GM12878 (cell line): ENCODE measurements around the gene MOGAT2. TPM values are rescaled to one million over a fixed set of nuclear protein-coding genes. Genes with fewer than 3 reads are reported as not detected.

ENCODE experiments used
- ATAC-seq: fragments of 200-7000 bp; cut with Tn5 transposase; 3 replicates; pipeline ENCODE4 v1.9.1; 2020; ENCODE audit warnings: mild to moderate bottlenecking, moderate library complexity
- BruUV-seq: library from RNA; stranded (reverse); fragments of 400-500 nt; replicated peaks from 2 replicates; lab custom pipeline; 2021; lab: Mats Ljungman, UMichigan
- CTCF ChIA-PET: fragments of 300-600 bp; sonication (Branson Sonifier 250); formaldehyde crosslinking; extraction: SDS; loops from one replicate; lab custom pipeline; 2021; ENCODE audit warnings: inconsistent platforms; lab: Yijun Ruan, JAX
- POLR2A ChIA-PET: fragments of 350-600 bp; formaldehyde crosslinking; extraction: SDS; loops from one replicate; lab custom pipeline; 2021; ENCODE audit warnings: inconsistent platforms; lab: Charles Lee
- RAD21 ChIA-PET: fragments of 300-600 bp; sonication (Branson Sonifier 250); formaldehyde crosslinking; loops from one replicate; lab custom pipeline; 2023; ENCODE audit warnings: antibody characterized with exemption; ENCODE audit not compliant: unreplicated experiment; lab: Charles Lee
- SMC1A ChIA-PET: fragments of 300-600 bp; sonication (Branson Sonifier 250); formaldehyde crosslinking; loops from one replicate; lab custom pipeline; 2023; ENCODE audit not compliant: unreplicated experiment, uncharacterized antibody; lab: Charles Lee
- DNase-seq: peaks from one replicate; pipeline ENCODE4 v3.0.0-alpha.2; 2011; ENCODE audit warnings: low read depth, low spot score
- FAIRE-seq: peaks from 3 replicates; lab custom pipeline; 2011; peaks lifted over from hg19 to GRCh38; lab: Jason Lieb, UNC
- H2AFZ ChIP-seq: 2 replicates; pipeline ENCODE4 v1.6.0; 2011; ENCODE audit warnings: low read depth, low read length, control low read depth; ENCODE audit not compliant: control insufficient read depth
- H3K27ac ChIP-seq: 2 replicates; pipeline ENCODE4 v1.5.1; 2011; ENCODE audit warnings: control low read depth; ENCODE audit not compliant: control insufficient read depth, insufficient read depth
- H3K27me3 ChIP-seq, 2 experiments: replicated peaks in 1 of 2; 2 replicates each; pipeline versions ENCODE4 v1.6.0 to v1.6.1; 2011; ENCODE audit warnings: low read length in 1 of 2; ENCODE audit not compliant: control insufficient read depth in 2 of 2, insufficient read depth in 2 of 2
- H3K36me3 ChIP-seq, 2 experiments: 2 replicates each; pipeline ENCODE4 v1.5.1; 2011; ENCODE audit warnings: low read length in 1 of 2; ENCODE audit not compliant: control insufficient read depth in 2 of 2, insufficient read depth in 2 of 2
- H3K4me1 ChIP-seq: 2 replicates; pipeline ENCODE4 v1.6.1; 2011; ENCODE audit warnings: mild to moderate bottlenecking, low read length, moderate library complexity, mixed read lengths; ENCODE audit not compliant: control insufficient read depth, insufficient read depth
- H3K4me2 ChIP-seq: 2 replicates; pipeline ENCODE4 v1.6.0; 2011; ENCODE audit warnings: control low read depth; ENCODE audit not compliant: control insufficient read depth, insufficient read depth
- H3K4me3 ChIP-seq: fragments of 200-600 bp; sonication (generic); 2 replicates; pipeline ENCODE4 v1.5.1; 2016
- H3K79me2 ChIP-seq: 2 replicates; pipeline ENCODE4 v1.6.0; 2011; ENCODE audit warnings: low read length; ENCODE audit not compliant: control insufficient read depth, insufficient read depth
- H3K9ac ChIP-seq: 2 replicates; pipeline ENCODE4 v1.8.0; 2011; ENCODE audit warnings: low read length, control low read depth, mixed read lengths; ENCODE audit not compliant: control insufficient read depth, insufficient read depth
- H3K9me3 ChIP-seq: replicated peaks from 3 replicates; pipeline ENCODE4 v1.5.1; 2011; ENCODE audit warnings: mild to moderate bottlenecking, low read length; ENCODE audit not compliant: control insufficient read depth, insufficient read depth
- H4K20me1 ChIP-seq: 2 replicates; pipeline ENCODE4 v1.6.0; 2011; ENCODE audit not compliant: control insufficient read depth, insufficient read depth
- BACH1 ChIP-seq: fragments of 450-650 bp; IDR thresholded peaks from 2 replicates; pipeline ENCODE4 v1.6.1; 2017; ENCODE audit warnings: mild to moderate bottlenecking, borderline replicate concordance
- HCFC1 ChIP-seq: fragments of 150-350 bp; IDR thresholded peaks from 2 replicates; pipeline ENCODE4 v1.6.1; 2014; ENCODE audit warnings: low read length
- IKZF1 ChIP-seq: fragments of 450-650 bp; conservative IDR thresholded peaks from 2 replicates; pipeline ENCODE4 v1.6.1; 2017; ENCODE audit warnings: antibody characterized with exemption, mild to moderate bottlenecking
- MEF2B ChIP-seq: fragments of 450-650 bp; IDR thresholded peaks from 2 replicates; pipeline ENCODE4 v1.6.1; 2018; ENCODE audit warnings: mild to moderate bottlenecking, moderate library complexity; ENCODE audit not compliant: partially characterized antibody, poor library complexity, severe bottlenecking
- MTA2 ChIP-seq: fragments of 450-650 bp; IDR thresholded peaks from 2 replicates; pipeline ENCODE4 v1.6.1; 2016; ENCODE audit warnings: low read depth, mild to moderate bottlenecking, moderate library complexity
- NFXL1 ChIP-seq: fragments of 450-650 bp; IDR thresholded peaks from 2 replicates; pipeline ENCODE4 v1.6.1; 2017; ENCODE audit warnings: antibody characterized with exemption, mild to moderate bottlenecking, borderline replicate concordance
- SRF ChIP-seq, 2 experiments: IDR thresholded peaks; 2 replicates each; pipeline ENCODE4 v1.6.1; 2011; ENCODE audit warnings: low read depth in 2 of 2, low read length in 2 of 2, mild to moderate bottlenecking in 1 of 2, moderate library complexity in 1 of 2
- TBL1XR1 ChIP-seq: IDR thresholded peaks from 2 replicates; pipeline ENCODE4 v1.6.1; 2012; ENCODE audit warnings: low read depth, low read length, improper control_type of control experiment
- WGBS: methylation state at CpG from one replicate; pipeline ENCODE4 v1.1.6; 2016; ENCODE audit warnings: low lambda C conversion rate; ENCODE audit not compliant: insufficient replicate concordance, insufficient coverage; ENCODE audit errors: missing lambda C conversion rate; 5-methylcytosine and 5-hydroxymethylcytosine counted together
- in situ Hi-C: fragments of 300-500 bp; cut with MboI; formaldehyde crosslinking; loops from 9 replicates; pipeline ENCODE4 v1.14.3; 2018; ENCODE audit warnings: mixed read lengths
- intact Hi-C: fragments of 100-400 bp; cut with micrococcal nuclease; formaldehyde crosslinking; loops from one replicate; pipeline ENCODE4 v1.14.2; 2022; ENCODE audit not compliant: unreplicated experiment
- polyA plus RNA-seq, 11 experiments: library from polyadenylated mRNA; depleted of rRNA in 4 of 11; unstranded in 6 of 11; stranded (reverse) in 5 of 11; fragments of >200 nt; fragmentation: Nextera tagmentation in 4 of 11; fragmentation: Illumina TruSeq in 1 of 11; extraction: Ambion mirVana in 4 of 11; extraction: Trizol in 1 of 11; gene quantifications; 1 replicate in 1 of 11; 2 replicates in 10 of 11; pipeline versions ENCODE4 v1.2.1 to v1.2.3, GENCODE V29; 2011 to 2016; ENCODE audit warnings: inconsistent platforms in 2 of 11, missing spikeins in 2 of 11, low read depth in 1 of 11
- total RNA-seq, 4 experiments: library from RNA; depleted of rRNA in 3 of 4; stranded (reverse); fragments of >200 nt in 3 of 4; fragmentation: Illumina TruSeq in 1 of 4; extraction: Trizol in 1 of 4; gene quantifications; 2 replicates each; pipeline versions ENCODE4 v1.2.1 to v1.2.3, GENCODE V29; 2013 to 2021
- TF ChIP-seq, protein P1 (sequence below): fragments of 450-650 bp; formaldehyde crosslinking; IDR thresholded peaks from 2 replicates; pipeline ENCODE4 v1.4.0; 2022; ENCODE audit warnings: mild to moderate bottlenecking, moderate library complexity
- TF ChIP-seq, protein P2 (sequence below): fragments of 450-650 bp; IDR thresholded peaks from 2 replicates; pipeline ENCODE4 v1.6.1; 2017; ENCODE audit warnings: mild to moderate bottlenecking, moderate library complexity
- TF ChIP-seq, protein P3 (sequence below): IDR thresholded peaks from 2 replicates; pipeline ENCODE4 v1.6.1; 2011; ENCODE audit warnings: borderline replicate concordance, low read depth, mild to moderate bottlenecking, moderate library complexity, low read length; ENCODE audit not compliant: insufficient read depth, poor library complexity, severe bottlenecking
- TF ChIP-seq, protein P4 (sequence below): fragments of 450-650 bp; IDR thresholded peaks from 2 replicates; pipeline ENCODE4 v1.6.1; 2017; ENCODE audit warnings: mild to moderate bottlenecking

MOGAT2 gene
- total and polyA plus RNA-seq, 10 of the 15 experiments (the other 5 are each of a cell fraction or from before 2014, with no cell fraction given), result 0.15 to 0.45 (median 0.22) TPM; not detected in 1

DNA sequence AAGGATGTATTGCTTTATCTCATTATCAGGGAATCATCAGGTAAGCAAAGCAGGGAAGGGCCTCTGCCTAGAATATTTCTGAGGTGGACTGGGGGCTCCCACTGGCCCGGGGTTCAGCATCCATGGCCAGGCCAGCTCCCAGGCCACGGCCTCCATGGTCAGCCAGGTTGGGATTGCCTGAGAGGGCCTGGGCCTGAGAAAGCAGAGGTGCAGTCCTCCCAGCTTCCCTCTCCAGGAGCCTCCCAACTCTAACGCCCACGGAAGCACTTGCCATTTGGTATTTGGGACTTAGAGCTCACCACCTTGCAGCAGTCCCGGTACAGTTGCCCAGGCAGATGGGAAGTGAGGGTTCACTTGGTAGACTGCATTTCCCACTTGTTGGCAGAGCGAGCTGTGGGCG lies 63.7 kb downstream of the MOGAT2 start (continued):
- TF ChIP-seq, protein P1, sequence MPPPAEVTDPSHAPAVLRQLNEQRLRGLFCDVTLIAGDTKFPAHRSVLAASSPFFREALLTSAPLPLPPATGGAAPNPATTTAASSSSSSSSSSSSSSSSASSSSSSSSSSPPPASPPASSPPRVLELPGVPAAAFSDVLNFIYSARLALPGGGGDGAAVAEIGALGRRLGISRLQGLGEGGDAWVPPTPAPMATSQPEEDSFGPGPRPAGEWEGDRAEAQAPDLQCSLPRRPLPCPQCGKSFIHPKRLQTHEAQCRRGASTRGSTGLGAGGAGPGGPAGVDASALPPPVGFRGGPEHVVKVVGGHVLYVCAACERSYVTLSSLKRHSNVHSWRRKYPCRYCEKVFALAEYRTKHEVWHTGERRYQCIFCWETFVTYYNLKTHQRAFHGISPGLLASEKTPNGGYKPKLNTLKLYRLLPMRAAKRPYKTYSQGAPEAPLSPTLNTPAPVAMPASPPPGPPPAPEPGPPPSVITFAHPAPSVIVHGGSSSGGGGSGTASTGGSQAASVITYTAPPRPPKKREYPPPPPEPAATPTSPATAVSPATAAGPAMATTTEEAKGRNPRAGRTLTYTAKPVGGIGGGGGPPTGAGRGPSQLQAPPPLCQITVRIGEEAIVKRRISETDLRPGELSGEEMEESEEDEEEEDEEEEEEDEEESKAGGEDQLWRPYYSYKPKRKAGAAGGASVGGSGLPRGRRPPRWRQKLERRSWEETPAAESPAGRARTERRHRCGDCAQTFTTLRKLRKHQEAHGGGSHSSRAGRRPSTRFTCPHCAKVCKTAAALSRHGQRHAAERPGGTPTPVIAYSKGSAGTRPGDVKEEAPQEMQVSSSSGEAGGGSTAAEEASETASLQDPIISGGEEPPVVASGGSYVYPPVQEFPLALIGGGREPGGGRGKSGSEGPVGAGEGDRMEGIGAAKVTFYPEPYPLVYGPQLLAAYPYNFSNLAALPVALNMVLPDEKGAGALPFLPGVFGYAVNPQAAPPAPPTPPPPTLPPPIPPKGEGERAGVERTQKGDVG (CRISPR knock-in tag), result no peak

DNA sequence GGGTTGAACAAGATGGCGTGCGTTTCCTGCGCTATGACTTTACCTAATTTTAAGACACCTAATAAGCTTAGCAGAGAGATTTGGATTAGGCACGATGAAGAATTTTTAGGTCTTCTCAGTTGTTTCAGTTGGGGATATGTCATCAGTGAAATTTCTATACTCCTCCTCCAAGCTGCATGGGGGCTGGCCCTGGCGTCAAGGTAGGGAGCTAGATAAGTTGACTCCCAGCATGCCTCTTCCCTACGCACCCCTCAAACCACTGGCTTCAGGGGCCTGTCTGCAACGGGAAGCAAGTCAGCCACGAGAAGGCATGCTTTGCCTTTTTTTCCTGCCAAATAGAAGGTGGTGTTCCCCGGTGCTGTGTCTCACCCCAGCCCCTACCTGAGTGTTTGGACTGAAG lies 64.2 kb downstream of the MOGAT2 start:
- RAD21 ChIA-PET, result no interaction called here
- SMC1A ChIA-PET, result no interaction called here
- in situ Hi-C loops, result no loop called here
- Histone ChIP-seq H2AFZ (no peak overlapping the region), H3K9me3 (no peaks in the 10 kb centered on the region), H4K20me1 (no peaks in the 10 kb centered on the region), H3K4me1 (peaks cover 6% of the 10 kb centered on the region; the same call in 1 of the 2 replicates), H3K36me3 (no peaks in the 10 kb centered on the region; a peak in 2 of 4 replicates), H3K4me3 (no peak overlapping the region), H3K27ac (no peak overlapping the region), H3K79me2 (no peaks in the 10 kb centered on the region), H3K27me3 (no peaks in the 10 kb centered on the region), H3K4me2 (no peak overlapping the region), H3K9ac (no peak overlapping the region)
- DNase-seq, result no peak
- no peak for FAIRE-seq
- POLR2A ChIA-PET, result no interaction called here
- no peak for ATAC-seq
- intact Hi-C loops, result no loop called here
- WGBS, result 90% methylated on average over 9 of the region's 9 CpGs
- BruUV-seq, result no TSS peak
- CTCF ChIA-PET, result interaction anchor here (1.1 kb wide), 1 partner anchor 13 kb away, joined by 3 read pairs; the partner anchor contains the start of gene DGAT2
- TF ChIP-seq, protein P2, sequence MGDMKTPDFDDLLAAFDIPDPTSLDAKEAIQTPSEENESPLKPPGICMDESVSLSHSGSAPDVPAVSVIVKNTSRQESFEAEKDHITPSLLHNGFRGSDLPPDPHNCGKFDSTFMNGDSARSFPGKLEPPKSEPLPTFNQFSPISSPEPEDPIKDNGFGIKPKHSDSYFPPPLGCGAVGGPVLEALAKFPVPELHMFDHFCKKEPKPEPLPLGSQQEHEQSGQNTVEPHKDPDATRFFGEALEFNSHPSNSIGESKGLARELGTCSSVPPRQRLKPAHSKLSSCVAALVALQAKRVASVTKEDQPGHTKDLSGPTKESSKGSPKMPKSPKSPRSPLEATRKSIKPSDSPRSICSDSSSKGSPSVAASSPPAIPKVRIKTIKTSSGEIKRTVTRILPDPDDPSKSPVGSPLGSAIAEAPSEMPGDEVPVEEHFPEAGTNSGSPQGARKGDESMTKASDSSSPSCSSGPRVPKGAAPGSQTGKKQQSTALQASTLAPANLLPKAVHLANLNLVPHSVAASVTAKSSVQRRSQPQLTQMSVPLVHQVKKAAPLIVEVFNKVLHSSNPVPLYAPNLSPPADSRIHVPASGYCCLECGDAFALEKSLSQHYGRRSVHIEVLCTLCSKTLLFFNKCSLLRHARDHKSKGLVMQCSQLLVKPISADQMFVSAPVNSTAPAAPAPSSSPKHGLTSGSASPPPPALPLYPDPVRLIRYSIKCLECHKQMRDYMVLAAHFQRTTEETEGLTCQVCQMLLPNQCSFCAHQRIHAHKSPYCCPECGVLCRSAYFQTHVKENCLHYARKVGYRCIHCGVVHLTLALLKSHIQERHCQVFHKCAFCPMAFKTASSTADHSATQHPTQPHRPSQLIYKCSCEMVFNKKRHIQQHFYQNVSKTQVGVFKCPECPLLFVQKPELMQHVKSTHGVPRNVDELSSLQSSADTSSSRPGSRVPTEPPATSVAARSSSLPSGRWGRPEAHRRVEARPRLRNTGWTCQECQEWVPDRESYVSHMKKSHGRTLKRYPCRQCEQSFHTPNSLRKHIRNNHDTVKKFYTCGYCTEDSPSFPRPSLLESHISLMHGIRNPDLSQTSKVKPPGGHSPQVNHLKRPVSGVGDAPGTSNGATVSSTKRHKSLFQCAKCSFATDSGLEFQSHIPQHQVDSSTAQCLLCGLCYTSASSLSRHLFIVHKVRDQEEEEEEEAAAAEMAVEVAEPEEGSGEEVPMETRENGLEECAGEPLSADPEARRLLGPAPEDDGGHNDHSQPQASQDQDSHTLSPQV, result no peak
- TF ChIP-seq, protein P3, sequence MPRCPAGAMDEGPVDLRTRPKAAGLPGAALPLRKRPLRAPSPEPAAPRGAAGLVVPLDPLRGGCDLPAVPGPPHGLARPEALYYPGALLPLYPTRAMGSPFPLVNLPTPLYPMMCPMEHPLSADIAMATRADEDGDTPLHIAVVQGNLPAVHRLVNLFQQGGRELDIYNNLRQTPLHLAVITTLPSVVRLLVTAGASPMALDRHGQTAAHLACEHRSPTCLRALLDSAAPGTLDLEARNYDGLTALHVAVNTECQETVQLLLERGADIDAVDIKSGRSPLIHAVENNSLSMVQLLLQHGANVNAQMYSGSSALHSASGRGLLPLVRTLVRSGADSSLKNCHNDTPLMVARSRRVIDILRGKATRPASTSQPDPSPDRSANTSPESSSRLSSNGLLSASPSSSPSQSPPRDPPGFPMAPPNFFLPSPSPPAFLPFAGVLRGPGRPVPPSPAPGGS, result no peak
- TF ChIP-seq, protein P4, sequence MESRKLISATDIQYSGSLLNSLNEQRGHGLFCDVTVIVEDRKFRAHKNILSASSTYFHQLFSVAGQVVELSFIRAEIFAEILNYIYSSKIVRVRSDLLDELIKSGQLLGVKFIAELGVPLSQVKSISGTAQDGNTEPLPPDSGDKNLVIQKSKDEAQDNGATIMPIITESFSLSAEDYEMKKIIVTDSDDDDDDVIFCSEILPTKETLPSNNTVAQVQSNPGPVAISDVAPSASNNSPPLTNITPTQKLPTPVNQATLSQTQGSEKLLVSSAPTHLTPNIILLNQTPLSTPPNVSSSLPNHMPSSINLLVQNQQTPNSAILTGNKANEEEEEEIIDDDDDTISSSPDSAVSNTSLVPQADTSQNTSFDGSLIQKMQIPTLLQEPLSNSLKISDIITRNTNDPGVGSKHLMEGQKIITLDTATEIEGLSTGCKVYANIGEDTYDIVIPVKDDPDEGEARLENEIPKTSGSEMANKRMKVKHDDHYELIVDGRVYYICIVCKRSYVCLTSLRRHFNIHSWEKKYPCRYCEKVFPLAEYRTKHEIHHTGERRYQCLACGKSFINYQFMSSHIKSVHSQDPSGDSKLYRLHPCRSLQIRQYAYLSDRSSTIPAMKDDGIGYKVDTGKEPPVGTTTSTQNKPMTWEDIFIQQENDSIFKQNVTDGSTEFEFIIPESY, result no peak
- no peak for TF ChIP-seq IKZF1
- TF ChIP-seq BACH1, result no peak
- TF ChIP-seq TBL1XR1, result no peak
- no peak for TF ChIP-seq HCFC1
- no peak for TF ChIP-seq MTA2
- TF ChIP-seq NFXL1, result no peak
- TF ChIP-seq SRF (IDR thresholded peaks at IDR 0.05; ENCODE audit: low read depth in 2 of 2, low read length in 2 of 2), result no peak
- no peak for TF ChIP-seq MEF2B
